OCI-LY3 (cell line): Measurements from ENCODE around the gene SMC1B.

Experiments
- H2AFZ ChIP-seq: fragments of 200-600, 300-600 bp; shearing (Covaris generic); 2 replicates; pipeline ENCODE4 v1.6.0; 2014; ENCODE audit warnings: antibody characterized with exemption, low read depth, low read length
- H3K27ac ChIP-seq: fragments of 200-600, 300-600 bp; sonication (generic); 2 replicates; pipeline ENCODE4 v1.5.1; 2014; ENCODE audit warnings: mild to moderate bottlenecking, low read length, moderate library complexity, mixed read lengths
- H3K27me3 ChIP-seq: fragments of 200-600, 300-600 bp; sonication (generic); 2 replicates; pipeline ENCODE4 v1.6.1; 2014; ENCODE audit warnings: low read depth, low read length, mixed read lengths
- H3K36me3 ChIP-seq: fragments of 200-600, 300-600 bp; sonication (generic); replicated peaks from 2 replicates; pipeline ENCODE3; 2014; ENCODE audit warnings: low read depth, low read length, mixed read lengths
- H3K4me1 ChIP-seq: fragments of 300-600, 200-600 bp; sonication (generic); 2 replicates; pipeline ENCODE4 v1.6.1; 2014; ENCODE audit warnings: low read length, mixed read lengths
- H3K4me2 ChIP-seq: fragments of 200-600, 300-600 bp; sonication (generic); 2 replicates; pipeline ENCODE4 v1.6.1; 2014; ENCODE audit warnings: low read length, mixed read lengths
- H3K4me3 ChIP-seq: fragments of 300-600, 200-600 bp; sonication (generic); 2 replicates; pipeline ENCODE4 v1.5.1; 2014; ENCODE audit warnings: antibody characterized with exemption, mild to moderate bottlenecking, low read length, moderate library complexity
- H3K79me2 ChIP-seq: fragments of 300-600, 200-600 bp; shearing (Covaris generic); 2 replicates; pipeline ENCODE4 v1.6.1; 2014; ENCODE audit warnings: mild to moderate bottlenecking, low read length, mixed read lengths
- H3K9ac ChIP-seq: fragments of 300-600, 200-600 bp; shearing (Covaris generic); 2 replicates; pipeline ENCODE4 v1.6.0; 2014; ENCODE audit warnings: mild to moderate bottlenecking, low read length, moderate library complexity
- H3K9me3 ChIP-seq: fragments of 200-600, 300-600 bp; shearing (Covaris generic); 2 replicates; pipeline ENCODE4 v1.6.1; 2014; ENCODE audit warnings: low read length, mixed read lengths; ENCODE audit not compliant: insufficient read depth
- H4K20me1 ChIP-seq: fragments of 200-600, 300-600 bp; sonication (generic); 2 replicates; pipeline ENCODE4 v1.6.1; 2016; ENCODE audit warnings: low read length, mixed read lengths; ENCODE audit not compliant: insufficient read depth
- EZH2phosphoT487 ChIP-seq: fragments of 200-600 bp; shearing (Covaris generic); IDR thresholded peaks from 2 replicates; pipeline ENCODE4 v1.6.1; 2018; ENCODE audit warnings: antibody characterized with exemption, mixed run types, low read depth
- TF ChIP-seq, protein P1 (sequence below): fragments of 200-600, 300-600 bp; sonication (generic); IDR thresholded peaks from 2 replicates; pipeline ENCODE4 v1.5.1; 2014; ENCODE audit warnings: antibody characterized with exemption, low read length, low read depth

The SMC1B gene

DNA sequence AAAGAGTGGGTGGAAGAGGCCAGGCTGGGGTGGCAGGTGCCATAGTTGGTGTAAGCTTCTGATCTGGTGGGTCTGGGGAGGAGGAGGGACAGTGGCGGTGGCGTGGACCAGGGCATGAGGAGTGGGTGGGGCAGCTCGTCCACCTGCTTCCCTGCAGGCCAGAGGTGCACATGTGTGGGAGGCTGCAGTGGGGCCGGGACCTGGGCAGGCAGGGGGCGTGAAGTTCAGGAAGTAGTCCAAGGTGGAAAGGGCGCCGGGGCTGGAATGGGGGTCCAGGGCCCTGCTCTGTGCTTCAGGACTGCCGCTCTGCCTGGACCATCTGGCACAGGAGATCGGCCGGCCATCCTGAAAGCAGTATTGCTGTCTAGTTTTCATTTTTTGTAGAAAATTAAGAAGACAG is 16.0 kb upstream of the SMC1B start:
- Histone ChIP-seq H3K79me2 (no peaks in the 10 kb centered on the region), H3K4me2 (no peak overlapping the region), H3K9ac (no peak overlapping the region), H3K27me3 (peaks cover 64% of the 10 kb centered on the region), H4K20me1 (no peaks in the 10 kb centered on the region), H3K4me1 (no peaks in the 10 kb centered on the region), H3K27ac (no peak overlapping the region), H3K36me3 (no peaks in the 10 kb centered on the region), H3K4me3 (no peak overlapping the region), H2AFZ (no peak overlapping the region), H3K9me3 (no peaks in the 10 kb centered on the region)
- no peak for TF ChIP-seq EZH2phosphoT487
- TF ChIP-seq, protein P1, sequence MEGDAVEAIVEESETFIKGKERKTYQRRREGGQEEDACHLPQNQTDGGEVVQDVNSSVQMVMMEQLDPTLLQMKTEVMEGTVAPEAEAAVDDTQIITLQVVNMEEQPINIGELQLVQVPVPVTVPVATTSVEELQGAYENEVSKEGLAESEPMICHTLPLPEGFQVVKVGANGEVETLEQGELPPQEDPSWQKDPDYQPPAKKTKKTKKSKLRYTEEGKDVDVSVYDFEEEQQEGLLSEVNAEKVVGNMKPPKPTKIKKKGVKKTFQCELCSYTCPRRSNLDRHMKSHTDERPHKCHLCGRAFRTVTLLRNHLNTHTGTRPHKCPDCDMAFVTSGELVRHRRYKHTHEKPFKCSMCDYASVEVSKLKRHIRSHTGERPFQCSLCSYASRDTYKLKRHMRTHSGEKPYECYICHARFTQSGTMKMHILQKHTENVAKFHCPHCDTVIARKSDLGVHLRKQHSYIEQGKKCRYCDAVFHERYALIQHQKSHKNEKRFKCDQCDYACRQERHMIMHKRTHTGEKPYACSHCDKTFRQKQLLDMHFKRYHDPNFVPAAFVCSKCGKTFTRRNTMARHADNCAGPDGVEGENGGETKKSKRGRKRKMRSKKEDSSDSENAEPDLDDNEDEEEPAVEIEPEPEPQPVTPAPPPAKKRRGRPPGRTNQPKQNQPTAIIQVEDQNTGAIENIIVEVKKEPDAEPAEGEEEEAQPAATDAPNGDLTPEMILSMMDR, result no peak

- no peaks in the 10 kb centered on the region for H3K79me2 ChIP-seq
- H3K9me3 ChIP-seq, result no peaks in the 10 kb centered on the region
- H3K4me2 ChIP-seq, result no peak overlapping the region
- H3K4me1 ChIP-seq, result no peaks in the 10 kb centered on the region
- no peak overlapping the region for H2AFZ ChIP-seq
- no peaks in the 10 kb centered on the region for H4K20me1 ChIP-seq
- no peak for TF ChIP-seq EZH2phosphoT487
- TF ChIP-seq, protein P1, result no peak
- H3K27me3 ChIP-seq, result peaks cover 57% of the 10 kb centered on the region
- no peak overlapping the region for H3K9ac ChIP-seq
- no peaks in the 10 kb centered on the region for H3K36me3 ChIP-seq
- no peak overlapping the region for H3K27ac ChIP-seq
- H3K4me3 ChIP-seq, result no peak overlapping the region
Observed at GRCh38 chr22:45428391-45429385, 15.3 kb upstream of the SMC1B start.

DNA sequence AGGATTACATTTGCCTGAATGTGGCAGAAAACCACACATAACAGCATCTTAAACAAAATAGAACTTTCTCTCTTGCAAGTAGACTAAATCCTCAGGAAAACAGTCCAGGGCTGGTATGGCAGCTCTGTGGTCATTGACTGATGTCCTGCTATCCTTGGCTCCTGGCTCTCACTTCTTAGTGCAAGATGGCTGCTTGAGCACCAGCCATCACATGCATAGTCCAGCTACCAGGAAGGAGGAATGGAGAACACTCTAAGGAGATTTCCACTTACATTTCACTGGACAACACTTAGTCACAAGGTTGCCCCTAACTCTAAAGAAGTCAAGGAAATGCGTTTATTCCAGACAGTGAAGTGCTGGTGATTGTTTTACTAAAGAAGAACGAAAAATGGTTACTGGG is 13.7 kb upstream of the SMC1B start:
- TF ChIP-seq, protein P1, result no peak
- no peak for TF ChIP-seq EZH2phosphoT487
- no peak overlapping the region for H3K4me3 ChIP-seq
- H3K4me1 ChIP-seq, result no peaks in the 10 kb centered on the region
- H3K27ac ChIP-seq, result no peak overlapping the region
- peaks cover 47% of the 10 kb centered on the region for H3K27me3 ChIP-seq
- no peaks in the 10 kb centered on the region for H4K20me1 ChIP-seq
- no peaks in the 10 kb centered on the region for H3K9me3 ChIP-seq
- no peak overlapping the region for H2AFZ ChIP-seq
- H3K9ac ChIP-seq, result no peak overlapping the region
- no peaks in the 10 kb centered on the region for H3K36me3 ChIP-seq
- H3K4me2 ChIP-seq, result no peak overlapping the region
- no peaks in the 10 kb centered on the region for H3K79me2 ChIP-seq

DNA sequence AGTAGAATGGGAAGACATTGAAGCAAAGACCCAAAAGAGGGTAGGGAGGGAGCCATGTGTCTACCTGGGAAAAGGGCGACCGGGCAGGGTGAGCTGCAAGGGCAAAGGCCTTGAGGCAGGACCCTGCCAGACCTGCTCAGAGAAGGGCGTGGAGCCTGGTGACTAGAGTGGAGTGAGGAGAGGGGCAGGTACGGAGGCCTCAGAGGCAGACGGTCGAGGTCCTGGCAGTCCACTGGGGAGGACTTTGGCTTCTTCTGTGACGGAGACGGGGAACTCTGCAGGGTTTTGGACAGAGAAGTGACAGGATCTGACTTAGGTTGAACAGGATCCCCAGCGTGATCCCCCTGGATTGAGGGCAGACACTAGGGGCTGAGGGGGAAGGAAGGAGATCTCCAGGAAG is 13.0 kb upstream of the SMC1B start:
- Histone ChIP-seq H2AFZ (no peak overlapping the region), H3K27ac (no peak overlapping the region), H3K27me3 (peaks cover 40% of the 10 kb centered on the region), H3K9me3 (no peaks in the 10 kb centered on the region), H3K36me3 (no peaks in the 10 kb centered on the region), H4K20me1 (no peaks in the 10 kb centered on the region), H3K4me3 (no peak overlapping the region), H3K4me2 (no peak overlapping the region), H3K9ac (no peak overlapping the region), H3K4me1 (peaks cover 6% of the 10 kb centered on the region), H3K79me2 (no peaks in the 10 kb centered on the region)
- TF ChIP-seq EZH2phosphoT487, result no peak
- TF ChIP-seq, protein P1, result no peak
